ENCODE data around the gene TOR1AIP2. TPM values are rescaled to one million over a fixed set of nuclear protein-coding genes. Genes with fewer than 3 reads are reported as not detected.
A peak's percentile ranks its signal among the peaks of the same experiment; 100 is the strongest.

The TOR1AIP2 gene
- total and polyA plus RNA-seq, 11 donors: 12.7 to 73.2 (median 54.5) TPM

DNA sequence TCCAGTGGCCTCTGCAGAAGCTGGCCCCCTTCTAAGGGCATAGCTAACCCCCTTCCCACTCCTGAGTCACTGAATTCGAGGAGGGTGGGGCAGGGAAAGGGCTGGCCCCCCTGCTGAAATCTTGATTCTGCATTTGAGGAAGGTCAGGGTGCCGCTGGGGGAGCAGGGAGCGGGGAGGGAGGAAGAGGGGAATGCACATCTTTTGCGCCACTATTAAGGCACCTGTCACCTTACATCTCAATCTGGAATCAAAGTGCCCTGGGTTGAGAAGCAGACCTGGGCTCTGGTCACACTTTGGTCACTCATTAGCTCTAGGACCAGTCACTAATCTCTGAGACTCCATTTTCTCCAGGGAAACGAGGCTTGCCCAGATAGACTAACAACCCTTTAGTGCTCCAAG, 62.0 kb downstream of the TOR1AIP2 start:
- Histone ChIP-seq H3K27ac (peak overlapping the region in 10 of 12 donors; percentile 13 to 67 (median 60)), H3K4me3 (peak overlapping the region in 10 of 12 donors; percentile 14 to 61 (median 46)), H3K27me3 (peaks cover 0 to 21% (median 0%) of the 10 kb centered on the region in 9 donors), H3K9me3 (no peaks in the 10 kb centered on the region), H3K4me1 (peaks cover 0 to 43% (median 27%) of the 10 kb centered on the region in 12 donors), H3K36me3 (no peaks in the 10 kb centered on the region)
- TF ChIP-seq, protein P1, sequence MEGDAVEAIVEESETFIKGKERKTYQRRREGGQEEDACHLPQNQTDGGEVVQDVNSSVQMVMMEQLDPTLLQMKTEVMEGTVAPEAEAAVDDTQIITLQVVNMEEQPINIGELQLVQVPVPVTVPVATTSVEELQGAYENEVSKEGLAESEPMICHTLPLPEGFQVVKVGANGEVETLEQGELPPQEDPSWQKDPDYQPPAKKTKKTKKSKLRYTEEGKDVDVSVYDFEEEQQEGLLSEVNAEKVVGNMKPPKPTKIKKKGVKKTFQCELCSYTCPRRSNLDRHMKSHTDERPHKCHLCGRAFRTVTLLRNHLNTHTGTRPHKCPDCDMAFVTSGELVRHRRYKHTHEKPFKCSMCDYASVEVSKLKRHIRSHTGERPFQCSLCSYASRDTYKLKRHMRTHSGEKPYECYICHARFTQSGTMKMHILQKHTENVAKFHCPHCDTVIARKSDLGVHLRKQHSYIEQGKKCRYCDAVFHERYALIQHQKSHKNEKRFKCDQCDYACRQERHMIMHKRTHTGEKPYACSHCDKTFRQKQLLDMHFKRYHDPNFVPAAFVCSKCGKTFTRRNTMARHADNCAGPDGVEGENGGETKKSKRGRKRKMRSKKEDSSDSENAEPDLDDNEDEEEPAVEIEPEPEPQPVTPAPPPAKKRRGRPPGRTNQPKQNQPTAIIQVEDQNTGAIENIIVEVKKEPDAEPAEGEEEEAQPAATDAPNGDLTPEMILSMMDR (IDR thresholded peaks at IDR 0.05): no peak
- TF ChIP-seq POLR2A (IDR thresholded peaks at IDR 0.05): no peak
- 32 to 43% (median 40%) methylated on average over 5 of the region's 5 CpGs for WGBS, 4 donors
- intact Hi-C loops (cut with DNase I): loop anchor here in 3 of 10 donors (2.0 to 10.0 kb wide), 3 partner anchors 67 to 731 kb away; partner anchors contain the start of genes TOR1AIP1 (in 1 of the 3) and TOR3A (in 1 of the 3)
- ATAC-seq (no peak), DNase-seq (peak in 1 of 5 donors; percentile 51)

DNA sequence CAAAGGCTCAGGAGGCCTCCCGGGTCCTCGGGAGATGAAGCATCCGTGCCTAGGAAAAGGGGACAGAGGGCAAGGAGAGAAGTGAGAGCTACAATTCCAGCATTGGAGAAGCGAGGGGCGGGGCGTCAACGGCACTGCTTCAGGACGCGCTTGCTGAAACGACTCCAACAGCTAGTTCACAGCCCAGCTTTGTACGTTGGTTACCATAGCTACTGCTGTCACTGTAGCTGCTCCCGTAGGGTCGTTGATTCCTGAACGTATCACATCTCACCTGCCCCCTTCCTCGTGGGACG, 63.1 kb downstream of the TOR1AIP2 start:
- WGBS, 4 donors: 1 to 4% (median 2%) methylated on average over 13 to 16 of the region's 16 CpGs
- Histone ChIP-seq H3K4me1 (peaks cover 0 to 46% (median 30%) of the 10 kb centered on the region in 12 donors), H3K36me3 (no peaks in the 10 kb centered on the region), H3K4me3 (peak overlapping the region in 11 of 12 donors; percentile 14 to 61 (median 45)), H3K9me3 (no peaks in the 10 kb centered on the region), H3K27ac (peak overlapping the region in 8 of 12 donors; percentile 15 to 67 (median 62)), H3K27me3 (peaks cover 0 to 29% (median 0%) of the 10 kb centered on the region in 9 donors)
- intact Hi-C loops (cut with DNase I): loop anchor here in 4 of 10 donors (1.0 to 10.0 kb wide), 3 partner anchors 108 to 730 kb away; partner anchors contain the start of gene TOR3A (in 1 of the 4)
- DNase-seq: peak in 3 of 5 donors; percentile 68 to 79 (median 75)
- ATAC-seq: peak; percentile 16 to 52 (median 36)
- TF ChIP-seq, protein P1 (IDR thresholded peaks at IDR 0.05): no peak
- TF ChIP-seq POLR2A (IDR thresholded peaks at IDR 0.05): peak in 1 of 2 donors; percentile 8

DNA sequence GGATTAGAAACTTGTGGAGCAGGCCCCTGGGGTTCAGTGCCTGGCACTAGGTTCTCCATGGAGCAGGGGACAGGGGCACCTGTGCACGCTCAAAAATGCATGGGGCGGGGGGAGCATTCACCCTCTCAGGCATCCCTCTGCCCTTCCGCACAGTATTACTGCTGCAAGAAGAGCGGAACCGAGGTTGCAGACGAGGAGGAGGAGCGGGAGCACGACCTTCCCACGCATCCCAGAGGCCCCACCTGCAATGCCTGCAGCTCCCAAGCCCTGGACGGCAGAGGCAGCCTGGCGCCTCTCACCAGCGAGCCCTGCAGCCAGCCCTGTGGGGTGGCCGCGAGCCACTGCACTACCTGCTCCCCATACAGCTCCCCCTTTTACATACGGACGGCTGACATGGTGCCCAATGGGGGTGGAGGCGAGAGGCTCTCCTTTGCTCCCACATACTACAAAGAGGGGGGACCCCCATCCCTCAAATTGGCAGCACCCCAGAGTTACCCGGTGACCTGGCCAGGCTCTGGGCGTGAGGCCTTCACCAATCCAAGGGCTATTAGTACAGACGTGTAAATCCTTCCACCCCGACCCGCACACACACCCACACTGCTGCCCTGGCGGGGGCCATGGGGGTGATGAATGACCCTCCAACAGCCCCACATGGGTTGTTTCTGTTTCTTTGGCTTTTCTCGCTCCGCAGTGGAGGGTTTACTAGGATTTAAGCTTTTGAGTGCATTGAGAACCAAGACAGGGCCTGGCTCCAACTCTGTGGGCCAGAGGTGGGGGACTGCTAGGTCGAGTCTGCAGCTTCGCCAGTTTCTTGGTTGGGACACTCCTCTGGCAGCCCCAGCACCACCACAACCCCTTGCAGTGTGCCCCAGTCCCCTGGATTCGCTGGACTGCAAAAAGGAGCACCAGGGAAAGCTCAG, 63.7 kb downstream of the TOR1AIP2 start:
- Histone ChIP-seq H3K4me1 (peaks cover 0 to 45% (median 31%) of the 10 kb centered on the region in 12 donors), H3K9me3 (no peaks in the 10 kb centered on the region), H3K27me3 (peaks cover 0 to 29% (median 0%) of the 10 kb centered on the region in 9 donors), H3K4me3 (peak overlapping the region in 8 of 12 donors; percentile 34 to 61 (median 50)), H3K27ac (peak overlapping the region in 1 of 12 donors; percentile 61), H3K36me3 (no peaks in the 10 kb centered on the region)
- WGBS, 4 donors: 87 to 92% (median 88%) methylated on average over 25 to 28 of the region's 28 CpGs
- DNase-seq: peak in 1 of 5 donors; percentile 46
- TF ChIP-seq, protein P1 (IDR thresholded peaks at IDR 0.05): no peak
- TF ChIP-seq POLR2A (IDR thresholded peaks at IDR 0.05): no peak
- intact Hi-C loops (cut with DNase I): loop anchor here in 4 of 10 donors (1.0 to 10.0 kb wide), 3 partner anchors 107 to 729 kb away; partner anchors contain the start of gene TOR3A (in 1 of the 4)
- no peak for ATAC-seq
